OCI-LY7 (cell line): ENCODE measurements around the gene CNTN1. TPM values are rescaled to one million over a fixed set of nuclear protein-coding genes. Genes with fewer than 3 reads are reported as not detected.

Experiments
- BruUV-seq: library from RNA; stranded (reverse); fragments of 400-500 nt; replicated peaks from 2 replicates; lab custom pipeline; 2021; lab: Mats Ljungman, UMichigan
- CTCF ChIA-PET: fragments of 300-600 bp; sonication (Branson Sonifier 250); formaldehyde crosslinking; loops from one replicate; lab custom pipeline; 2022; ENCODE audit warnings: antibody characterized with exemption; ENCODE audit not compliant: unreplicated experiment; lab: Charles Lee
- POLR2A ChIA-PET: fragments of 300-600 bp; sonication (Branson Sonifier 250); formaldehyde crosslinking; loops from one replicate; lab custom pipeline; 2022; ENCODE audit warnings: antibody characterized with exemption; lab: Charles Lee
- DNase-seq: peaks from one replicate; pipeline ENCODE4 v3.0.0-alpha.2; 2015; ENCODE audit warnings: low spot score
- H2AFZ ChIP-seq: fragments of 200-600 bp; sonication (generic), shearing (Covaris generic); 2 replicates; pipeline ENCODE4 v1.6.1; 2014; ENCODE audit warnings: mild to moderate bottlenecking, antibody characterized with exemption, low read length, moderate library complexity
- H3K27ac ChIP-seq: fragments of 200-600 bp; sonication (generic); 2 replicates; pipeline ENCODE4 v1.5.1; 2014; ENCODE audit warnings: mixed run types, low read depth, mild to moderate bottlenecking, moderate library complexity, low read length, inconsistent platforms; ENCODE audit not compliant: poor library complexity, severe bottlenecking
- H3K36me3 ChIP-seq: fragments of 200-600 bp; sonication (generic); 2 replicates; pipeline ENCODE4 v1.6.1; 2014; ENCODE audit warnings: mild to moderate bottlenecking, antibody characterized with exemption, low read length, moderate library complexity, mixed read lengths; ENCODE audit not compliant: insufficient read depth
- H3K4me1 ChIP-seq: fragments of 200-600 bp; sonication (generic); 2 replicates; pipeline ENCODE4 v1.5.1; 2014; ENCODE audit warnings: mild to moderate bottlenecking, low read length; ENCODE audit not compliant: insufficient read depth, poor library complexity, severe bottlenecking
- H3K4me2 ChIP-seq: fragments of 200-600 bp; sonication (generic); 2 replicates; pipeline ENCODE4 v1.6.1; 2014; ENCODE audit warnings: mild to moderate bottlenecking, low read length
- H3K4me3 ChIP-seq: fragments of 200-600 bp; sonication (generic); 2 replicates; pipeline ENCODE4 v1.5.1; 2014; ENCODE audit warnings: mild to moderate bottlenecking, low read depth, low read length; ENCODE audit not compliant: poor library complexity, severe bottlenecking
- H3K79me2 ChIP-seq: fragments of 200-600 bp; sonication (generic); 2 replicates; pipeline ENCODE4 v1.6.1; 2016; ENCODE audit warnings: low read depth, mild to moderate bottlenecking, low read length, moderate library complexity, mixed read lengths; ENCODE audit not compliant: insufficient read depth
- H3K9me2 ChIP-seq: fragments of 200-600 bp; sonication (generic); 2 replicates; pipeline ENCODE4 v1.6.1; 2016; ENCODE audit warnings: mild to moderate bottlenecking, low read length, mixed read lengths; ENCODE audit not compliant: insufficient read depth
- H3K9me3 ChIP-seq: fragments of 200-600 bp; sonication (generic); 2 replicates; pipeline ENCODE4 v1.6.1; 2014; ENCODE audit warnings: mild to moderate bottlenecking, mixed run types, low read length, mixed read lengths
- H4K20me1 ChIP-seq: fragments of 200-600 bp; sonication (generic); 2 replicates; pipeline ENCODE4 v1.6.1; 2014; ENCODE audit warnings: mild to moderate bottlenecking, antibody characterized with exemption, low read length, moderate library complexity, mixed read lengths; ENCODE audit not compliant: insufficient read depth
- CTCF ChIP-seq: fragments of 200-600 bp; sonication (generic); conservative IDR thresholded peaks from 2 replicates; pipeline ENCODE4 v1.5.1; 2014; ENCODE audit warnings: mild to moderate bottlenecking, antibody characterized with exemption, low read length, moderate library complexity, mixed read lengths
- EZH2phosphoT487 ChIP-seq: fragments of 200-600 bp; sonication (generic); IDR thresholded peaks from 2 replicates; pipeline ENCODE4 v1.6.1; 2018; ENCODE audit warnings: low read depth, borderline replicate concordance, mild to moderate bottlenecking, mixed run types, antibody characterized with exemption, low read length, moderate library complexity, mixed read lengths
- intact Hi-C: fragments of 100-400 bp; cut with micrococcal nuclease; formaldehyde crosslinking; loops from one replicate; pipeline ENCODE4 v1.10.0; 2022; ENCODE audit not compliant: unreplicated experiment
- total RNA-seq, 2 experiments: library from RNA; depleted of rRNA in 1 of 2; stranded (reverse); fragments of >200 nt in 1 of 2; shearing (Covaris generic) in 1 of 2; gene quantifications; 2 replicates each; pipeline ENCODE4 v1.2.3, GENCODE V29; 2014 to 2022

Gene CNTN1
- total RNA-seq, 2 experiments from 2014 or later, result not detected

- CTCF ChIA-PET, result no interaction called here
- H3K27ac ChIP-seq, result no peak overlapping the region
- intact Hi-C loops, result no loop called here
- no peak overlapping the region for H2AFZ ChIP-seq
- H4K20me1 ChIP-seq, result no peaks in the 10 kb centered on the region
- no peaks in the 10 kb centered on the region for H3K4me1 ChIP-seq
- POLR2A ChIA-PET, result interaction anchor here (0.7 kb wide), 1 partner anchor 289 kb away, joined by 3 read pairs; no protein-coding TSS in a partner anchor
- no peaks in the 10 kb centered on the region for H3K9me2 ChIP-seq
- TF ChIP-seq CTCF (no peak), EZH2phosphoT487 (no peak)
- no peak for DNase-seq
- no peak overlapping the region for H3K4me3 ChIP-seq
- no peaks in the 10 kb centered on the region for H3K79me2 ChIP-seq
- no peaks in the 10 kb centered on the region for H3K36me3 ChIP-seq
- BruUV-seq, result no TSS peak
- H3K9me3 ChIP-seq, result no peaks in the 10 kb centered on the region
- no peak overlapping the region for H3K4me2 ChIP-seq
These were observed 322.4 kb downstream of the CNTN1 start for GRCh38 chr12:41014643-41015020.

GRCh38 chr12:41018010-41018409 is 325.8 kb downstream of the CNTN1 start:
- no peaks in the 10 kb centered on the region for H4K20me1 ChIP-seq

More at GRCh38 chr12:41018010-41018409, 325.8 kb downstream of the CNTN1 start:
- TF ChIP-seq CTCF, result no peak
- TF ChIP-seq EZH2phosphoT487, result no peak
- H3K27ac ChIP-seq, result no peak overlapping the region
- no peaks in the 10 kb centered on the region for H3K9me3 ChIP-seq
- H3K4me1 ChIP-seq, result no peaks in the 10 kb centered on the region
- H2AFZ ChIP-seq, result no peak overlapping the region
- no peaks in the 10 kb centered on the region for H3K36me3 ChIP-seq
- no peak overlapping the region for H3K4me2 ChIP-seq
- H3K4me3 ChIP-seq, result no peak overlapping the region
- no peaks in the 10 kb centered on the region for H3K79me2 ChIP-seq
- no TSS peak for BruUV-seq
- POLR2A ChIA-PET, result interaction anchor here (0.6 to 0.8 kb wide), 3 partner anchors 11 to 89 kb away, joined by 3 to 5 read pairs (median 5); no protein-coding TSS in a partner anchor
- DNase-seq, result no peak
- intact Hi-C loops, result no loop called here
- CTCF ChIA-PET, result no interaction called here
- H3K9me2 ChIP-seq, result no peaks in the 10 kb centered on the region
